ENCODE measurements around the gene CDC42SE1.
"Not testable (repeated sequence)": the region's sequence is repeated elsewhere in the genome, so short reads cannot be mapped to it uniquely, and the experiment has no call there.

The CDC42SE1 gene

GRCh38 chr1:151059109-151060006 lies at the start of gene CDC42SE1:
Gene CDC42SE1 (minus strand): TSS chr1:151059622. CDS start chr1:151055730, 3,892 bp downstream.
- no peak for FAIRE-seq

- no peak for FAIRE-seq
These were observed 48.9 kb upstream of the CDC42SE1 start for GRCh38 chr1:151108331-151108730.

- no peak for FAIRE-seq
These were observed 47.5 kb upstream of the CDC42SE1 start for GRCh38 chr1:151106894-151107293.

- no peak for FAIRE-seq
These were observed 45.2 kb upstream of the CDC42SE1 start for GRCh38 chr1:151104630-151105029.

- FAIRE-seq = no peak
These were observed 38.7 kb upstream of the CDC42SE1 start for GRCh38 chr1:151098126-151098525.

- not testable (repeated sequence) for FAIRE-seq
These were observed 38.0 kb upstream of the CDC42SE1 start for GRCh38 chr1:151097426-151097825.

GRCh38 chr1:151085953-151086559 lies 26.6 kb upstream of the CDC42SE1 start:
- FAIRE-seq = no peak

GRCh38 chr1:151072224-151072623 lies 12.8 kb upstream of the CDC42SE1 start:
- FAIRE-seq = no peak

GRCh38 chr1:151070474-151071276 lies 11.3 kb upstream of the CDC42SE1 start, which contains the start of gene GABPB2:
Gene GABPB2 (plus strand): TSS chr1:151070761. CDS start chr1:151088190, 17,429 bp downstream.
- FAIRE-seq = no peak

GRCh38 chr1:151069103-151069486 lies 9.7 kb upstream of the CDC42SE1 start:
- FAIRE-seq = no peak

GRCh38 chr1:151067185-151067584 lies 7.8 kb upstream of the CDC42SE1 start:
- no peak for FAIRE-seq

GRCh38 chr1:151065089-151065645 lies 5.7 kb upstream of the CDC42SE1 start:
- FAIRE-seq = no peak

- no peak for FAIRE-seq
These were observed 3.4 kb upstream of the CDC42SE1 start for GRCh38 chr1:151062741-151063371.

GRCh38 chr1:151061704-151062103 lies 2.3 kb upstream of the CDC42SE1 start:
- no peak for FAIRE-seq

GRCh38 chr1:151060657-151061421 lies 1.4 kb upstream of the CDC42SE1 start:
- no peak for FAIRE-seq

GRCh38 chr1:151060007-151060656 lies 710 bp upstream of the CDC42SE1 start, which contains the start of gene MLLT11:
Gene MLLT11 (plus strand): TSS chr1:151060397. CDS start chr1:151067225, 6,828 bp downstream.
- no peak for FAIRE-seq

GRCh38 chr1:151058692-151059091 lies 730 bp downstream of the CDC42SE1 start:
- no peak for FAIRE-seq

GRCh38 chr1:151056149-151056548 lies 3.3 kb downstream of the CDC42SE1 start:
- no peak for FAIRE-seq

- no peak for FAIRE-seq
These were observed 3.8 kb downstream of the CDC42SE1 start for GRCh38 chr1:151055581-151055980.

GRCh38 chr1:151054971-151055547 lies 4.4 kb downstream of the CDC42SE1 start:
- FAIRE-seq = no peak
